ENCODE results near the gene CARD19. TPM values are rescaled to one million over a fixed set of nuclear protein-coding genes. Genes with fewer than 3 reads are reported as not detected.

The CARD19 gene
- total RNA-seq, 1 donor, result 38.9 TPM

DNA sequence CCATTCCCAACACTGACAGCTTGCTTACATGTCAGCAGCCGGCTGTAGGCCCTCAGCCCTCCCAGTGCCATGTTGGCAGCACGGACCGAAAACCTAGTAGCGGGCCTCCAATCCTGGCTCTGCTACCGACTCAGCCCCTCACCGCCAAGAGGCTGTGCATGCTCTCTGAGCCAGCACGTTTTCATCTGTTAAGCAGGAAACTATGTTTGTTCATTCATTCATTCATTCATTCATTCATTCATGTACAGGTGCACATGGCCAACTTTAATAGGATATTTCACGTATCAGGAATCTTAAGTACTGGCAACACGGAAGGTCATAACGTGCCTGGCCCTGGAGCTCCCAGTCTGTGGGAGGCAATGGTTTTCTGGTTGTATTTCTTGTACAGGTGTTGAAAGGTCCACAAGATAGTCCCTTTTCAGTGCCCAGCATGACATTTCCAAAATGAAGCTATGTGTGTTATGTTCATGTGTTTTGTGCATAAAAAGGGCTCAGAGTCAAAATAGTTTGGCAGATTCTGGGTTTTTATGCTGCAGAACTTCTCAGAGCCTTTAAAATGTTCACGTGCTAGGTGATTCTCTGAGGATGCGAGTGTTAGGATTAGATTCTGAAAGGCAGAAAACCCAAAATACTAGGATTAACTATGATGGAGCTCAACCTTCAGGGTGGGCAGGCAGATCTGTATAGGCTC lies 19.8 kb upstream of the CARD19 start:
- no peak for DNase-seq (ENCODE audit: low read depth)
- no peak for TF ChIP-seq CTCF (IDR thresholded peaks at IDR 0.05; ENCODE audit: insufficient read depth, low read length)
- no peak overlapping the region for H3K4me3 ChIP-seq (ENCODE audit: low read depth, low read length)

GRCh38 chr9:93076792-93077128 lies 19.3 kb upstream of the CARD19 start:
- no peak for DNase-seq (ENCODE audit: low read depth)
- no peak overlapping the region for H3K4me3 ChIP-seq (ENCODE audit: low read depth, low read length)
- TF ChIP-seq CTCF (IDR thresholded peaks at IDR 0.05; ENCODE audit: insufficient read depth, low read length), result no peak

GRCh38 chr9:93077367-93077766 lies 18.6 kb upstream of the CARD19 start:
- DNase-seq (ENCODE audit: low read depth), result no peak
- H3K4me3 ChIP-seq (ENCODE audit: low read depth, low read length), result no peak overlapping the region
- TF ChIP-seq CTCF (IDR thresholded peaks at IDR 0.05; ENCODE audit: insufficient read depth, low read length), result no peak

DNA sequence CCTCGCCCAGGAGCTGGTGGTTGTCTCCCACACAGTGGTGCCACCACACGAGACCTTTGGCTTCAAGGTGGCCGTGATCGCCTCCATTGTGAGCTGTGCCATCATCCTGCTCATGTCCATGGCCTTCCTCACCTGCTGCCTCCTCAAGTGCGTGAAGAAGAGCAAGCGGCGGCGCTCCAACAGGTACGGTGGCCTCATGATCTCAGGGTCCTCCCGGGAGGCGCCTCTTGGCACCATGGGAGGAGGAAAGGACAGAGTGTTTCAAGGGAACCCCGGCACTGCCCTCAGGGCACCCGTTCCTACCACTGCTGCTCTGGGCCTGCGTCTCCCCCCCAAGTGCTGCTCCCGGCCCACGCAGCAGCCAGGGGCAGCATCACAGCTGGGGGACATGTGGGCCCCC lies 18.2 kb upstream of the CARD19 start:
- no peak for TF ChIP-seq CTCF (IDR thresholded peaks at IDR 0.05; ENCODE audit: insufficient read depth, low read length)
- DNase-seq (ENCODE audit: low read depth), result no peak
- no peak overlapping the region for H3K4me3 ChIP-seq (ENCODE audit: low read depth, low read length)

DNA sequence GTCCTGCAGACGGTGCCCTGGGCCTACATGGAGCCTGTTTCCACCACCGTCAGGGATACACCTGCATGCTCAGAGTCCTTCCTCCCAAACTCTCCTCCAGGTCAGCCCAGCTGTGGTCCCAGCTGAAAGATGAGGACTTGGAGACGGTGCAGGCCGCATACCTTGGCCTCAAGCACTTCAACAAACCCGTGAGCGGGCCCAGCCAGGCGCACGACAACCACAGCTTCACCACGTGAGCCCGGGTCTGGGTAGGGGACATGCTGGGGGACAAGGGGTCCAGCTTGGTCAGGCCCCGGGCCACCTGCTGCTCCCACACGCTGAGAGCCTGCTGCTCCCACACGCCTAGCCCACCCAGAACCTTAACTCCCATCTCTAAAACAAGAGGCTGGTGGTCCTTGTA lies 16.6 kb upstream of the CARD19 start:
- DNase-seq (ENCODE audit: low read depth), result no peak
- no peak for TF ChIP-seq CTCF (IDR thresholded peaks at IDR 0.05; ENCODE audit: insufficient read depth, low read length)
- H3K4me3 ChIP-seq (ENCODE audit: low read depth, low read length), result no peak overlapping the region

- no peak overlapping the region for H3K4me3 ChIP-seq (ENCODE audit: low read depth, low read length)
- TF ChIP-seq CTCF (IDR thresholded peaks at IDR 0.05; ENCODE audit: insufficient read depth, low read length), result no peak
- DNase-seq (ENCODE audit: low read depth), result no peak
These were observed 15.6 kb upstream of the CARD19 start for GRCh38 chr9:93080406-93080805.

DNA sequence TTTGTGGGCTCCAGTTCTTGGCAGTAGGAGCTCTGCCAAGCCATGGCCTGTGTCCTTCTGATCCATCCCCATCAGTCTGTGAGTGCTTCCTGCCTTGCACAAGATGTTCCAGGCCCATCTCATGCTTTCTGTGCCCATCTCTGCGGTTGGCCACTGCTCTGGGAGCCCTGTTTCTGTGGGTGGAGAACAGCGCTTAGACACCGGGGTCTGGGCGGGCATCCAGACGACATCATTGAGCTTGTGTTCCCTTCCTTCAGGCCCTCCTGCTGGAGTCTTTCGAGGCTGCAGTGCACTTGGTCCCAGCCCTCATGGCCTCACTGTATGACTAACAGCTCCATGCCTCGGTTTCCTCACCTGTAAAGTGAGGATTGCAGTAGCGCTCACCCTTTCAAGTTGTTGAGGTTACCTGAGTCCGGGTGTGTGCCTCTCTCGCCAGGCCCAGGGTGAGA lies 14.9 kb upstream of the CARD19 start:
- no peak overlapping the region for H3K4me3 ChIP-seq (ENCODE audit: low read depth, low read length)
- DNase-seq (ENCODE audit: low read depth), result no peak
- no peak for TF ChIP-seq CTCF (IDR thresholded peaks at IDR 0.05; ENCODE audit: insufficient read depth, low read length)

Data from fibroblast of the aortic adventitia (primary cell).